Calu3 (cell line): ENCODE results near the gene ZFYVE28. TPM values are rescaled to one million over a fixed set of nuclear protein-coding genes. Genes with fewer than 3 reads are reported as not detected.

Experiments
- BruUV-seq: library from RNA; stranded (reverse); fragments of 400-500 nt; replicated peaks from 2 replicates; lab custom pipeline; 2021; lab: Mats Ljungman, UMichigan
- CTCF ChIA-PET: fragments of 300-600 bp; sonication (Branson Sonifier 250); formaldehyde crosslinking; loops from one replicate; lab custom pipeline; 2022; ENCODE audit warnings: antibody characterized with exemption; lab: Charles Lee
- DNase-seq: peaks from one replicate; pipeline ENCODE4 v3.0.0; 2022
- H3K27ac Mint-ChIP-seq: one replicate; pipeline ENCODE4 v1.8.0; 2022; ENCODE audit warnings: mixed read lengths; ENCODE audit not compliant: unreplicated experiment
- H3K27me3 Mint-ChIP-seq: one replicate; pipeline ENCODE4 v1.8.0; 2022; ENCODE audit warnings: mixed read lengths; ENCODE audit not compliant: unreplicated experiment
- H3K36me3 Mint-ChIP-seq: one replicate; pipeline ENCODE4 v1.8.0; 2022; ENCODE audit warnings: mild to moderate bottlenecking, moderate library complexity, mixed read lengths; ENCODE audit not compliant: insufficient read depth, unreplicated experiment
- H3K4me1 Mint-ChIP-seq: one replicate; pipeline ENCODE4 v1.8.0; 2022; ENCODE audit warnings: mild to moderate bottlenecking, low read depth, mixed read lengths; ENCODE audit not compliant: unreplicated experiment
- H3K4me3 Mint-ChIP-seq: one replicate; pipeline ENCODE4 v1.8.0; 2022; ENCODE audit warnings: mild to moderate bottlenecking, low read depth, moderate library complexity, mixed read lengths; ENCODE audit not compliant: unreplicated experiment
- H3K9me3 Mint-ChIP-seq: one replicate; pipeline ENCODE4 v1.8.0; 2022; ENCODE audit warnings: low read depth, mixed read lengths; ENCODE audit not compliant: unreplicated experiment
- intact Hi-C: fragments of 100-400 bp; cut with micrococcal nuclease; formaldehyde crosslinking; loops from one replicate; pipeline ENCODE4 v1.10.0; 2022; ENCODE audit not compliant: unreplicated experiment
- total RNA-seq: library from RNA; stranded (reverse); gene quantifications from 2 replicates; pipeline ENCODE4 v1.2.3, GENCODE V29; 2022
- TF ChIP-seq, protein P1 (sequence below): fragments of 200-600 bp; IDR thresholded peaks from one replicate; pipeline ENCODE4 v1.8.0; 2022; ENCODE audit warnings: antibody characterized with exemption; ENCODE audit not compliant: unreplicated experiment

ZFYVE28 gene
- total RNA-seq, 1 experiment from 2014 or later, result 1.2 TPM

DNA sequence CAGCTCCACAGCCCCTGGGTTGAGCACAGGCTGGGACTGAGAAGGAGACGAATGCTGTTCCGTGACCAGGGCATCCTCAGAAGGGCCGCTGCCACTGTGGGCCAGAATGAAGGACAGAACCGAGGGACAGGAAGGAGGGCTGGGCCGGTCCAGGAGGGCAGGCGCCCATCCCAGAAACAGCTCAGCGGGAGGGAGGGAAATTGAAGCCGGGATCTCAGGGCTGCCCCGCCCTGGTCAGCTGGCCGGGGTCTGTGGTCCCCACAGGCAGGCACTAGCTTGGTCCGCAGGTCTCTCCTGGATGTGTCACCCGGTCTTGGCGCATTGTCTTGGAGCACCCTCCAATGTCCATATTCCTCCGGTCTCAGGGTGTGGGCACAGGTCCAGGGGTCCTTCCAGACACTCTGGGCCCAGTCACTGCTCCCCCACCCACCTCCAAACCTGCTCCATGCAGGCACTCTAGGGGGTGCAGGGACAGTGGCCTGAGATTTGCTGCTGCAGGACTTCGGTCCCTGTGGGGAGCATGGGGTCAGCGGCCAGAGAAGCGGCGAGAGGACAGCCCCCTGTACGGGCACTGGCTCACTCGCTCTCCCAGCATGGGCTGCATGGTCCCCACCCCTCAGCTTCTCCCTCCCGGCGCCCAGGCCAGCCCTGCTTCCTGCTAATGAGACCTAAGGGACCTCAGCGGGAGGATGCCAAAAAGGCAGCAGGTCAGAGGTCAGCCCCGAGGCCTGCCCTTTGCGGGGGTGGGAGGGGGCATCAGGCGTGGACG, 132.6 kb downstream of the ZFYVE28 start:
- BruUV-seq, result no TSS peak
- Mint-ChIP-seq H3K4me3 (no peak overlapping the region), H3K4me1 (no peaks in the 10 kb centered on the region), H3K27me3 (peaks cover 34% of the 10 kb centered on the region), H3K9me3 (no peaks in the 10 kb centered on the region), H3K27ac (no peak overlapping the region), H3K36me3 (no peaks in the 10 kb centered on the region)
- CTCF ChIA-PET, result no interaction called here
- no peak for DNase-seq
- intact Hi-C loops, result loop anchor here (10.0 kb wide), 1 partner anchor 49 kb away; no protein-coding TSS in a partner anchor
- TF ChIP-seq, protein P1, sequence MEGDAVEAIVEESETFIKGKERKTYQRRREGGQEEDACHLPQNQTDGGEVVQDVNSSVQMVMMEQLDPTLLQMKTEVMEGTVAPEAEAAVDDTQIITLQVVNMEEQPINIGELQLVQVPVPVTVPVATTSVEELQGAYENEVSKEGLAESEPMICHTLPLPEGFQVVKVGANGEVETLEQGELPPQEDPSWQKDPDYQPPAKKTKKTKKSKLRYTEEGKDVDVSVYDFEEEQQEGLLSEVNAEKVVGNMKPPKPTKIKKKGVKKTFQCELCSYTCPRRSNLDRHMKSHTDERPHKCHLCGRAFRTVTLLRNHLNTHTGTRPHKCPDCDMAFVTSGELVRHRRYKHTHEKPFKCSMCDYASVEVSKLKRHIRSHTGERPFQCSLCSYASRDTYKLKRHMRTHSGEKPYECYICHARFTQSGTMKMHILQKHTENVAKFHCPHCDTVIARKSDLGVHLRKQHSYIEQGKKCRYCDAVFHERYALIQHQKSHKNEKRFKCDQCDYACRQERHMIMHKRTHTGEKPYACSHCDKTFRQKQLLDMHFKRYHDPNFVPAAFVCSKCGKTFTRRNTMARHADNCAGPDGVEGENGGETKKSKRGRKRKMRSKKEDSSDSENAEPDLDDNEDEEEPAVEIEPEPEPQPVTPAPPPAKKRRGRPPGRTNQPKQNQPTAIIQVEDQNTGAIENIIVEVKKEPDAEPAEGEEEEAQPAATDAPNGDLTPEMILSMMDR, result no peak

- TF ChIP-seq, protein P1, result no peak
- intact Hi-C loops, result loop anchor here (10.0 kb wide), 1 partner anchor 50 kb away; no protein-coding TSS in a partner anchor
- DNase-seq, result no peak
- Mint-ChIP-seq H3K9me3 (no peaks in the 10 kb centered on the region), H3K36me3 (no peaks in the 10 kb centered on the region), H3K27me3 (peaks cover 38% of the 10 kb centered on the region), H3K4me1 (no peaks in the 10 kb centered on the region), H3K27ac (no peak overlapping the region), H3K4me3 (no peak overlapping the region)
- no TSS peak for BruUV-seq
- CTCF ChIA-PET, result no interaction called here
These were observed 133.4 kb downstream of the ZFYVE28 start for GRCh38 chr4:2284934-2285612.

- H3K36me3 Mint-ChIP-seq, result no peaks in the 10 kb centered on the region
- no peaks in the 10 kb centered on the region for H3K9me3 Mint-ChIP-seq
- no peak overlapping the region for H3K27ac Mint-ChIP-seq
- H3K27me3 Mint-ChIP-seq, result peaks cover 38% of the 10 kb centered on the region
- no peak for DNase-seq
- BruUV-seq, result no TSS peak
- intact Hi-C loops, result loop anchor here (10.0 kb wide), 1 partner anchor 50 kb away; no protein-coding TSS in a partner anchor
- TF ChIP-seq, protein P1, result no peak
- no peak overlapping the region for H3K4me3 Mint-ChIP-seq
- no peaks in the 10 kb centered on the region for H3K4me1 Mint-ChIP-seq
- CTCF ChIA-PET, result no interaction called here
These were observed 134.1 kb downstream of the ZFYVE28 start for GRCh38 chr4:2284161-2284933.

GRCh38 chr4:2283199-2283711, 135.2 kb downstream of the ZFYVE28 start:
- DNase-seq, result no peak
- intact Hi-C loops, result loop anchor here (10.0 kb wide), 1 partner anchor 52 kb away; no protein-coding TSS in a partner anchor
- Mint-ChIP-seq H3K36me3 (no peaks in the 10 kb centered on the region), H3K4me1 (no peaks in the 10 kb centered on the region), H3K4me3 (no peak overlapping the region), H3K9me3 (no peaks in the 10 kb centered on the region), H3K27me3 (peaks cover 38% of the 10 kb centered on the region), H3K27ac (no peak overlapping the region)
- no TSS peak for BruUV-seq
- TF ChIP-seq, protein P1, result no peak
- CTCF ChIA-PET, result no interaction called here
